HL-60 (cell line): ENCODE measurements around the gene GLTP.
"Not testable (repeated sequence)": the region's sequence is repeated elsewhere in the genome, so short reads cannot be mapped to it uniquely, and the experiment has no call there.

Source experiments
- DNase-seq, 2 experiments: peaks; one replicate each; pipeline ENCODE4 v3.0.0-alpha.2; 2010 to 2020; ENCODE audit warnings: low read depth in 1 of 2, low spot score in 1 of 2
- H3K27ac ChIP-seq: fragments of 250-450 bp; sonication (Bioruptor Pico); replicated peaks from 2 replicates; pipeline ENCODE4 v1.5.1; 2020; ENCODE audit warnings: mild to moderate bottlenecking, moderate library complexity
- H3K27me3 ChIP-seq: fragments of 250-450 bp; sonication (Bioruptor Pico); 2 replicates; pipeline ENCODE4 v1.5.1; 2021; ENCODE audit warnings: mild to moderate bottlenecking, moderate library complexity; ENCODE audit not compliant: insufficient read depth, poor library complexity, severe bottlenecking
- H3K4me3 ChIP-seq: replicated peaks from 2 replicates; pipeline ENCODE4 v1.5.1; 2011; ENCODE audit warnings: mild to moderate bottlenecking, control low read depth, low read length; ENCODE audit not compliant: insufficient read depth
- CTCF ChIP-seq: IDR thresholded peaks from one replicate; pipeline ENCODE4 v1.5.1; 2011; ENCODE audit warnings: low read length, control low read depth, inconsistent platforms; ENCODE audit not compliant: insufficient read depth
- GABPA ChIP-seq: IDR thresholded peaks from 2 replicates; pipeline ENCODE4 v1.6.1; 2012; ENCODE audit warnings: low read depth
- POLR2AphosphoS5 ChIP-seq: IDR thresholded peaks from 2 replicates; pipeline ENCODE4 v1.6.1; 2012; ENCODE audit warnings: low read depth
- REST ChIP-seq: IDR thresholded peaks from 2 replicates; pipeline ENCODE4 v1.6.1; 2012; ENCODE audit warnings: low read depth; ENCODE audit not compliant: insufficient replicate concordance
- SPI1 ChIP-seq: IDR thresholded peaks from 2 replicates; pipeline ENCODE4 v1.6.1; 2012; ENCODE audit warnings: low read depth, mild to moderate bottlenecking, borderline replicate concordance

The GLTP gene

GRCh38 chr12:109868182-109869051, 11.9 kb downstream of the GLTP start:
- TF ChIP-seq SPI1 (peak; percentile 74), POLR2AphosphoS5 (no peak), CTCF (no peak)
- DNase-seq, result peak in 1 of 2 experiments; percentile 66
- no peak overlapping the region for H3K4me3 ChIP-seq
- H3K27ac ChIP-seq, result peak overlapping the region; percentile 32
- H3K27me3 ChIP-seq, result no peaks in the 10 kb centered on the region

GRCh38 chr12:109864916-109865315, 15.4 kb downstream of the GLTP start:
- H3K27me3 ChIP-seq, result no peaks in the 10 kb centered on the region
- no peak overlapping the region for H3K4me3 ChIP-seq
- peak overlapping the region; percentile 45 for H3K27ac ChIP-seq
- no peak for DNase-seq
- TF ChIP-seq SPI1, result no peak
- TF ChIP-seq REST, result no peak
- TF ChIP-seq CTCF, result no peak
- TF ChIP-seq GABPA, result no peak
- TF ChIP-seq POLR2AphosphoS5, result no peak

GRCh38 chr12:109863847-109864712, 16.3 kb downstream of the GLTP start:
- H3K4me3 ChIP-seq, result no peak overlapping the region
- peak; percentile 57 to 83 for DNase-seq
- H3K27me3 ChIP-seq, result no peaks in the 10 kb centered on the region
- peak overlapping the region; percentile 45 for H3K27ac ChIP-seq
- peak; percentile 92 for TF ChIP-seq SPI1
- TF ChIP-seq CTCF, result no peak

- H3K4me3 ChIP-seq, H3K27me3 ChIP-seq, DNase-seq, H3K27ac ChIP-seq: not testable (repeated sequence)
These were observed 17.9 kb downstream of the GLTP start for GRCh38 chr12:109862491-109862890.
